ENCODE measurements around the gene DGKI. TPM values are rescaled to one million over a fixed set of nuclear protein-coding genes. Genes with fewer than 3 reads are reported as not detected.

Gene DGKI
- total and polyA plus RNA-seq, 2 of the 13 experiments (the other 11 are each of a cell fraction or from before 2014, with no cell fraction given) = 0.09 to 0.17 TPM

GRCh38 chr7:137694405-137694804, 152.4 kb downstream of the DGKI start:
- Histone ChIP-seq H3K27ac (ENCODE audit: extremely low read length, insufficient read depth, low read length) (no peak overlapping the region), H3K9me3 (ENCODE audit: low read length) (no peaks in the 10 kb centered on the region), H3K9ac (ENCODE audit: insufficient read depth, low read depth, low read length) (no peak overlapping the region), H3K79me2 (ENCODE audit: insufficient read depth, low read length) (no peaks in the 10 kb centered on the region), H4K20me1 (ENCODE audit: insufficient read depth, low read length) (no peaks in the 10 kb centered on the region), H3K4me1 (ENCODE audit: insufficient read depth, low read length) (peaks cover 20% of the 10 kb centered on the region), H2AFZ (ENCODE audit: low read length) (no peak overlapping the region), H3K36me3 (replicated peaks in 1 of 2; ENCODE audit: control insufficient read depth in 1 of 2, insufficient read depth in 2 of 2, low read length in 2 of 2) (no peaks in the 10 kb centered on the region), H3K4me2 (ENCODE audit: low read depth, low read length) (no peak overlapping the region), H3K27me3 (ENCODE audit: control insufficient read depth in 1 of 2, insufficient read depth in 2 of 2, low read length in 2 of 2) (peaks cover 0 to 53% of the 10 kb centered on the region in 2 experiments; a peak in 3 of 5 replicates), H3K4me3 (replicated peaks in 1 of 3; ENCODE audit: insufficient read depth in 1 of 3, low read depth in 2 of 3, low read length in 3 of 3) (no peak overlapping the region)
- FAIRE-seq (no peak), DNase-seq (ENCODE audit: low spot score) (no peak), ATAC-seq (no peak)
- intact Hi-C loops (cut with micrococcal nuclease; ENCODE audit: unreplicated experiment) (no loop called here), in situ Hi-C loops (cut with HindIII; ENCODE audit: extremely low pct_ligation_motif_present, low pct_unique_long_range_greater_than_20kb) (no loop called here)
- TF ChIP-seq IKZF5 (CRISPR knock-in tag; IDR thresholded peaks at IDR 0.05) (no peak), POLR2A (IDR thresholded peaks at IDR 0.05; ENCODE audit: insufficient read depth in 1 of 2, low read depth in 2 of 2, low read length in 2 of 2) (no peak), ZNF230 (CRISPR knock-in tag; IDR thresholded peaks at IDR 0.05) (no peak), ZBTB26 (CRISPR knock-in tag; IDR thresholded peaks at IDR 0.05; ENCODE audit: borderline replicate concordance) (no peak), NR2F1 (CRISPR knock-in tag; IDR thresholded peaks at IDR 0.05) (no peak), ZNF773 (CRISPR knock-in tag; IDR thresholded peaks at IDR 0.05; ENCODE audit: borderline replicate concordance) (no peak), DPF2 (CRISPR knock-in tag; IDR thresholded peaks at IDR 0.05; ENCODE audit: borderline replicate concordance, low read depth) (no peak), NFIC (IDR thresholded peaks at IDR 0.05; ENCODE audit: low read length) (no peak), GFI1 (CRISPR knock-in tag; IDR thresholded peaks at IDR 0.05; ENCODE audit: borderline replicate concordance) (no peak), NRL (CRISPR knock-in tag; IDR thresholded peaks at IDR 0.05; ENCODE audit: borderline replicate concordance) (no peak), HOXA3 (CRISPR knock-in tag; IDR thresholded peaks at IDR 0.05) (no peak), ZBTB1 (CRISPR knock-in tag; IDR thresholded peaks at IDR 0.05; ENCODE audit: borderline replicate concordance) (no peak)
- 2% methylated on average over 2 of the region's 2 CpGs for WGBS (ENCODE audit: low lambda C conversion rate)
- ChIA-PET CTCF (ENCODE audit: low intra/inter-chr PET ratio, low total read pairs) (no interaction called here), POLR2A (no interaction called here)
- BruUV-seq (replicated peaks) = no TSS peak
